T47D (cell line): ENCODE data around the gene VGLL4.

Source experiments
- DNase-seq, 2 experiments: peaks; one replicate each; pipeline versions ENCODE4 v3.0.0 to v3.0.0-alpha.2; 2011 to 2012; ENCODE audit warnings: low read depth in 1 of 2, low spot score in 1 of 2
- JUND ChIP-seq: IDR thresholded peaks from 2 replicates; pipeline ENCODE4 v1.6.1; 2012; ENCODE audit warnings: low read depth
- in situ Hi-C: cut with HindIII; loops from 2 replicates; pipeline ENCODE4 v1.10.0; 2016; ENCODE audit warnings: low sequenced_read_pairs, low pct_unique_long_range_greater_than_20kb

VGLL4 gene

DNA sequence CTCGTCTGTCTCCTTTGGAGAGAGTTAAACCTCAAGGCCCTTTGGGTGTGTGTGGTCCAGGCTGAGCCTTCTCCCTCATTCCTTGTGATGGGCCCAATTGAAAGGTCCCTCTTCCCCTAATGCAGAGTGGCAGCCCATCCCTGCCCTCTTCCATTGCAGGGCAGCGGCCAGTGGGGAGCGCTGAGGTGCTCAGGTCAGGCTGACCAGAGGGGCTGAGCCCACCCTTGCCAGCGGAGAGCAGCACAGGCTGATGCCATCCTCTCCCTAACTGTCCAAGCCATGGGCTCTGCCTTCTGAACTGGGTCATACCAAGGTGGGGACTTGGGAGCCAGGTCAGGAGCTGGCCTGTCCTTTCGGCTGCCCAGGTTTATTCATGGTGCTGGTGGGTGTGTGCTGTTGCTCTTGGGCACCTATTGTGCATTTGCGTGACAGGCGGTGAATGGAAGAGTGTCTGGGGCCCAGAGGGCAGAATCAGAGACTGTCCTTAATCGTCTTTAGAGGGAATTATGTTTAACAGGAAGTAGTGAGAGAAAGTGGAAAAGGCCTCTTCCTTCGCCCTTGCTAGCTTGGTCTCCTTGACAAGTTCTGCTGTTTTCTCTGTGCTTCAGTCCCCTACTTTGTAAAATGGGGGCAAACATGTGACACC lies 96.9 kb downstream of the VGLL4 start:
- no peak for TF ChIP-seq JUND
- no peak for DNase-seq
- in situ Hi-C loops = no loop called here

DNA sequence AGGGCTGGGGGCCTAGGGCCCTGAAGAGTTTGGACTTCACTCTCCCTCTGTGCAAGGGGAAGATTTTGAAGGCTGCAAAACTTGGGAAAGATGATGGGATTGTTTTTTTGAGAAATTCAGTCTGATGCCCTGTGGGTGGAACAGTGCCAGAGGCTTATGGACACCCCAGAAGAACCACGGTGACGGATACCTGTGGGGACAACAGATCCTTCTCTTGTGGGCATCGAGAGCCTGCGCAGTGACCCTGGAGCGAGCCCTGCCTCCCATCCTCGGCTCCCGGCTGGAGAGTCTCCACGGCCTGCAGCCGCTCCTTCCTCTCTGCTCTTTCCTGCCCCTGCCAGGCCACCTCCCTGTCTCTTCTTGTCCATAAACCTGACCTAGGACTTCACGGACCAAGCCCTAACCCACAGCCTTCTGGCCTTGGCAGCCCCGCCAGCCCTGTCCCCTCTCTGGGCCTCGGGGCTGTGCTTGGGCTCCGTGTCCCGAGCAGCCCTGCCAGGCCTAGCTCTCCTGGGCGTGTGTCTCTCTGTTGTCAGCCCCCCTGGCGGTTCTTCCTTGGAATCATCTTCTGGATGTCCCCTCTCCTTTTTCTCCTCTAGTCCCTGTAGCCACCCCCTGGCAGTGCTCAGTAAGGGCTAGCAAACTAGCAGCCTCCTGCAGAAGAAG lies 98.4 kb downstream of the VGLL4 start:
- no peak for DNase-seq
- TF ChIP-seq JUND = no peak
- in situ Hi-C loops = no loop called here

DNA sequence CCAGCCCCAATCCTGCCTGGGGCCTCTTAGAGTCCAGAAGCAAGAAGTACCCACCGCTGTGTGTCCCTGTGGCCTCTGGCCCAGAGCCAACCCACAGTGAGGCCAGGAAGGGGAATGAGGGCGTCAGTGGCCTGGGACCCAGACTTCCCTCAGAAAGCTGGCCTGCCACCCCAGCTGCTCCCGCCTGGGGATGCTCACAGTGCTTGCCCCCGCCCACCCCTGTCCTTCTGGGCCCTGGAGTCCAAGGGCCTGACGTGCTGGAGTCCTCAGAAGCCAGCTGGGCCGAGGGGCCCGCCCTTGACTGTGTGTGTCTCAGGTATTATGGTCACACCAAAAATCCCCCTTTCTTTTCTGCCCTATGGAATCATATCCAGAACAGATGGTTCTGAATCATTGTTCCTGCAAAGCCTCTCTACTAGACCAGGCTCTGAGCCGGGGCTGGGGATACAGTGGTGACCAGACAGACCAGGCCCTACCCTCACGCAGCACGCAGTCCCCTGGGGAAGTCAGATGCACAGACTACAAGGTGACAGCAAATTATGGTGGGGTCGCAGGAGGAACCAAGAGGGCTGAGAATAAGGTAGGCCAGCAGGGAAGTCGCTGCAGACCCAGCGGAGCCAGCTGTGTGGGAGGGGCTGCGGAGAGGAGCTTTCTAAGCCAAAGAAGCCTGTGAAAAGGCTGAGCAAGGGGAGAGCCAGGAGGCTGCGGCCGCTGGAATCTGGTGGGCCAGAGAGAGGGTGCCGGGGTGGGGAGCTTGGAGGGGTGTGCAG lies 99.1 kb downstream of the VGLL4 start:
- in situ Hi-C loops = no loop called here
- TF ChIP-seq JUND = no peak
- DNase-seq = no peak

GRCh38 chr3:11543948-11544387 lies 99.7 kb downstream of the VGLL4 start:
- no peak for TF ChIP-seq JUND
- in situ Hi-C loops = no loop called here
- DNase-seq = no peak

DNA sequence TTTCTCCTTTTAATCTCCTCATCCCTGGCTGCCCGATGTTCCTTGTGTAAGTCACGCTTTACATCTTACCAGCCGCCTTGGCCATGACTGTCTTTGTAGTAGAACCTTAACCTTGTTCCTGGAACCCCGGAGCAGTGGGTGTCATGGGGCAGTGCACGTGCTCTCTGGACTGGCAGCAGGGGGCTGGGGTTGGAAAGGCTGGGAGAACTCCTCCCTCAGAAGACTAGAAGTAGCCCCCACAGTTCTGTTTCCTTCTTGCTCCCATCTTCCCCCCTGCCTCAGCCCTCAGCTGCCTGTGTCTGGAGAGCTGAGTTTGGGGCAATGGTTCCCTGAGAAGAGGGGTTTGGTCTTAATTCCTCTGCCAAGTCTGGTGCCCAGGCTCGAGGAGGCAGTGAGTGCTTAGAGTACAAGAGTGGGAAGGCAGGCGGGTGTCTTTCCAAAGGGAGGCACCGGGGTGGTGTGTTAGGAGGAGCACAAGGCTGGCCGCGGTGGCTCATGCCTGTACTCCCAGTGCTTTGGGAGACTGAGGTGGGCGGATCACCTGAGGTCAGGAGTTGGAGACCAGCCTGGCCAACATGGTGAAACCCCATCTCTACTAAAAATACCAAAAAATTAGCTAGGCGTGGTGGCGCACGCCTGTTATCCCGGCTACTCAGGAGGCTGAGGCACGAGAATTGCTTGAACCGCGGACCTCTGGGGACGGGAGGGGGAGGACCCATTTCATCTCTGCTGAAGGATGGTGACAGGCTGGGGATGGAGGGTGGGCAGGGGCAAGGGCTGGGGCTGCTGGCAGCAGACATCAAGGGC lies 100.4 kb downstream of the VGLL4 start:
- TF ChIP-seq JUND = no peak
- DNase-seq = no peak
- in situ Hi-C loops = no loop called here

GRCh38 chr3:11542551-11542950 lies 101.2 kb downstream of the VGLL4 start:
- no peak for TF ChIP-seq JUND
- DNase-seq = no peak
- in situ Hi-C loops = no loop called here

GRCh38 chr3:11541321-11542303 lies 102.1 kb downstream of the VGLL4 start:
- TF ChIP-seq JUND = no peak
- in situ Hi-C loops = no loop called here
- no peak for DNase-seq

GRCh38 chr3:11539677-11540076 lies 104.0 kb downstream of the VGLL4 start:
- peak; percentile 73 to 88 for DNase-seq
- TF ChIP-seq JUND = no peak
- in situ Hi-C loops = no loop called here

- in situ Hi-C loops = no loop called here
- TF ChIP-seq JUND = no peak
- peak in 1 of 2 experiments; percentile 16 for DNase-seq
Observed at GRCh38 chr3:11539218-11539617, 104.5 kb downstream of the VGLL4 start.

DNA sequence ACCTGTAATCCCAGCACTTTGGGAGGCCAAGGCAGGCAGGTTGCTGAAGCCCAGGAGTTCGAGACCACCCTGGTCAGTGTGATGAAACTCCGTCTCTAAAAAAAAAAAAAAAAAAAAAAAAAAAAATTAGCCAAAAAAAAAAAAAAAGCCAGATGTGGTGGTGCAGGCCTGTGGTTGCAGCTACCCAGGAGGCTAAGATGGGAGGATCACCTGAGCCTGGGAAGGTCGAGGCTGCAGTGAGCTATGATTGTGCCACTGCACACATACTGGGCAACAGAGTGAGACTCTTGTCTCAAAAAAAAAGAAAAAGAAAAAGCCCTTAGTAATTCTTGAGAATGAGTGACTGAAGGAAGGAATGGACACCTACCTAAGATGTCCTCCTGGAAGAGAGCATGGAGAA lies 105.1 kb downstream of the VGLL4 start:
- DNase-seq = no peak
- in situ Hi-C loops = no loop called here
- TF ChIP-seq JUND = no peak

- DNase-seq = no peak
- in situ Hi-C loops = no loop called here
- no peak for TF ChIP-seq JUND
Observed at GRCh38 chr3:11536936-11537612, 106.6 kb downstream of the VGLL4 start.
